Esophagus squamous epithelium (tissue), 4 donors: ENCODE data around the gene ARID3B.

Experiments used
- CTCF ChIP-seq, 6 experiments: fragments of 450-650 bp in 4 of 6; fragments of 200-600 bp in 2 of 6; sonication (generic) in 2 of 6; IDR thresholded peaks; one replicate each; pipeline ENCODE4 v1.5.1; 2016 to 2019; ENCODE audit warnings: antibody characterized with exemption in 6 of 6, mild to moderate bottlenecking in 4 of 6, moderate library complexity in 4 of 6
- POLR2A ChIP-seq, 4 donors: fragments of 450-650 bp; IDR thresholded peaks; one replicate each; pipeline ENCODE4 v1.6.1; 2017; ENCODE audit warnings: antibody characterized with exemption in 4 of 4, mild to moderate bottlenecking in 4 of 4, moderate library complexity in 3 of 4

GRCh38 chr15:74646480-74646879 lies 105.5 kb downstream of the ARID3B start:
- TF ChIP-seq POLR2A (IDR thresholded peaks at IDR 0.05), result no peak
- no peak for TF ChIP-seq CTCF (IDR thresholded peaks at IDR 0.05)
